ENCODE results near the gene KCTD18. TPM values are rescaled to one million over a fixed set of nuclear protein-coding genes. Genes with fewer than 3 reads are reported as not detected.

The KCTD18 gene
- total RNA-seq: 10 to 100 TPM; 13.6 to 34.6 (median 16.6) TPM

DNA sequence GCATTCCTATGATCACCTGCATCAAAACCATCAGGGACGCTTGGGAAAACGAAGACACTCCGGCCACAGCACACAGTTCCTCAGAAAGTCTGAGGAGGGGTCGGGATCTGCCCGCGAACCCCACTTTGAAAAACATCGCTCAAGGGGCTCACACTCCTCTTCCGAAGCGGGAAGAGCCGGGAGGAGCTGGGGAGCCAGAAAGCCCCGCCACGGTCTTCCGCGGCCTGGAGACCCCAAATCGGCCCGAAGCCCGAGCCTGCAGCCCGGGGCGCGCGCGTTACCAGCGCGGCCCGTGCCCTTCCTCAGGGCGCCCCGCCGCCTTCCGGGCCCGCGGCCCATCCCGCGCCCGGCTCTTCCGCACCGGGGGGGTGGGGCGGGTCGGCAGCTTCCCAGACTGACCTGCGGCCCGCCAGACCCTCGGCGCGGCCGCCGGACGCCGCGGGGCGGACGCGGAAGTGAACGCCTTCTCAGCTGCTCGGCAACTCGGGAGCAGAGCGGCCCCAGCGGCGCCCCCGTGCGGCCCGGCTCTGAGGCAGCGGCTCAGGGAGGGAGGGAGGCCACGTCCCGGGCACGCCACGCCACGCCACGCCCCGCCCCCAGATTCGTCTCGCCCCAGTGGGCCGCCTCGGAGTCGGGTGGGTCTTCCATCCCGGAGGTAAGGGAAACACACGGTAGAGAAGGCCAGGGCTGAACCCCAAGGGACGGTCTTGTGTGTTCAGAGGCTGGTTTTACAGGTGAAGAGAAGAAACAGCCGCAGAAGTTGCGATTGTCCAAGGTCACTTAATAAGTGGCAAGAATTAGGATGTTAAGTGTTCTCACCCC lies at the start of gene KCTD18:
Gene KCTD18, minus strand, starts transcription at position 457 of the 822 bp plus-strand sequence. CDS start 3,052 bp downstream, outside the sequence.
- DNase-seq (peak; percentile 95 to 100), ATAC-seq (ENCODE audit: low FRiP score in 2 of 2) (peak; percentile 98 to 100)
- Histone ChIP-seq H3K27ac (peak within 1 kb of the TSS; percentile 86 to 94 (median 92)), H3K36me3 (no peaks in the 10 kb centered on the region), H3K4me1 (peaks cover 5 to 14% (median 10%) of the 10 kb centered on the region in 4 donors), H3K27me3 (no peaks in the 10 kb centered on the region), H3K4me3 (peak within 1 kb of the TSS; percentile 52 to 90 (median 85)), H3K9me3 (no peaks in the 10 kb centered on the region)
- TF ChIP-seq, protein P1, sequence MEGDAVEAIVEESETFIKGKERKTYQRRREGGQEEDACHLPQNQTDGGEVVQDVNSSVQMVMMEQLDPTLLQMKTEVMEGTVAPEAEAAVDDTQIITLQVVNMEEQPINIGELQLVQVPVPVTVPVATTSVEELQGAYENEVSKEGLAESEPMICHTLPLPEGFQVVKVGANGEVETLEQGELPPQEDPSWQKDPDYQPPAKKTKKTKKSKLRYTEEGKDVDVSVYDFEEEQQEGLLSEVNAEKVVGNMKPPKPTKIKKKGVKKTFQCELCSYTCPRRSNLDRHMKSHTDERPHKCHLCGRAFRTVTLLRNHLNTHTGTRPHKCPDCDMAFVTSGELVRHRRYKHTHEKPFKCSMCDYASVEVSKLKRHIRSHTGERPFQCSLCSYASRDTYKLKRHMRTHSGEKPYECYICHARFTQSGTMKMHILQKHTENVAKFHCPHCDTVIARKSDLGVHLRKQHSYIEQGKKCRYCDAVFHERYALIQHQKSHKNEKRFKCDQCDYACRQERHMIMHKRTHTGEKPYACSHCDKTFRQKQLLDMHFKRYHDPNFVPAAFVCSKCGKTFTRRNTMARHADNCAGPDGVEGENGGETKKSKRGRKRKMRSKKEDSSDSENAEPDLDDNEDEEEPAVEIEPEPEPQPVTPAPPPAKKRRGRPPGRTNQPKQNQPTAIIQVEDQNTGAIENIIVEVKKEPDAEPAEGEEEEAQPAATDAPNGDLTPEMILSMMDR (IDR thresholded peaks at IDR 0.05): peak; percentile 79 to 97 (median 95)
- TF ChIP-seq POLR2A (IDR thresholded peaks at IDR 0.05) (peak in 3 of 4 donors; percentile 76 to 91 (median 84)), POLR2AphosphoS5 (IDR thresholded peaks at IDR 0.05) (peak; percentile 86 to 87), EP300 (IDR thresholded peaks at IDR 0.05) (no peak)
- 1% methylated on average over 29 to 40 of the region's 78 CpGs for WGBS, 2 donors

DNA sequence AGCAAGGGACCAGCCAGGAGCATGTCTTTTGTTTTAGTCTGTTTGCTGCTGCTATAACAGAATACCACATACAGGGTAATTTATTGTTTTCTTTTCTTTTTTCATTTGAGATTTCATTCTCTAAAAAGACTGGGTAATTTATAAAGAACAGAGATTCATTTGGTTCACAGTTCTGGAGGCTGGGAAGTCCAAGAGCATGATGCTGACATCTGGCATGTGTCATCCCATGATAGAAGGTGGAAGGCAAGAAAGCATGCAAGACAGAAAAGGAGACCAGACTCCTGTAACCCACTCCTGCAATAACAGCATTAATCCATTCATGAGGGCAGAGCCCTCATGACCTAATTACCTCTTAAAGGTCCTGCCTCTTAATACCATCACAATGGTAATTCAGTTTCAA lies 30.9 kb upstream of the KCTD18 start:
- Histone ChIP-seq H3K27me3 (no peaks in the 10 kb centered on the region), H3K4me1 (no peaks in the 10 kb centered on the region), H3K4me3 (no peak overlapping the region), H3K36me3 (peaks cover 0 to 7% (median 0%) of the 10 kb centered on the region in 4 donors), H3K9me3 (no peaks in the 10 kb centered on the region), H3K27ac (no peak overlapping the region)
- ATAC-seq (ENCODE audit: low FRiP score in 2 of 2) (no peak), DNase-seq (no peak)
- TF ChIP-seq EP300 (IDR thresholded peaks at IDR 0.05) (no peak), POLR2A (IDR thresholded peaks at IDR 0.05) (no peak), POLR2AphosphoS5 (IDR thresholded peaks at IDR 0.05) (no peak)
- TF ChIP-seq, protein P1 (IDR thresholded peaks at IDR 0.05): no peak

DNA sequence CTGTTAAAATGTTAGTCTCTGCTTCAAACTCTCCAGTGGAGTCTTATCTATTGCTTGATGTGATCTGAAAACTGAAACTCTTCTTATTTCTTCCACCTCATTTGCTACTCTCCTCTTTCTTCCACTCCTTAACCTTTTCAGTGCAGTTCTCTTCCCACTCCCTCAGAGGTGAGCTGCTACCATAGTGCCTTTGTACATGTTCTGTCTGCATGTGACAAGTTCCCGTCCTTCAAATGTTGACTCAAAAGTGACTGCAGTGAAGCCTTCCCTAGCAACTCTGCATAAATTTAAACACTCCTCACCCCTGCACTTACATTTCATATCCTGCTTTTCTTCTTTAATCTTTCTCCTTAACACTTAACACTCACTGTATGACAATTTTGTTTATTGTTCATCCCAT lies 28.3 kb upstream of the KCTD18 start:
- TF ChIP-seq POLR2AphosphoS5 (IDR thresholded peaks at IDR 0.05) (no peak), EP300 (IDR thresholded peaks at IDR 0.05) (no peak), POLR2A (IDR thresholded peaks at IDR 0.05) (no peak)
- TF ChIP-seq, protein P1 (IDR thresholded peaks at IDR 0.05): no peak
- Histone ChIP-seq H3K27ac (no peak overlapping the region), H3K27me3 (no peaks in the 10 kb centered on the region), H3K4me3 (no peak overlapping the region), H3K4me1 (no peaks in the 10 kb centered on the region), H3K36me3 (peaks cover 0 to 6% (median 0%) of the 10 kb centered on the region in 4 donors), H3K9me3 (no peaks in the 10 kb centered on the region)
- DNase-seq (no peak), ATAC-seq (ENCODE audit: low FRiP score in 2 of 2) (no peak)
- 93 to 100% methylated on average over 1 of the region's 1 CpG for WGBS, 2 donors

DNA sequence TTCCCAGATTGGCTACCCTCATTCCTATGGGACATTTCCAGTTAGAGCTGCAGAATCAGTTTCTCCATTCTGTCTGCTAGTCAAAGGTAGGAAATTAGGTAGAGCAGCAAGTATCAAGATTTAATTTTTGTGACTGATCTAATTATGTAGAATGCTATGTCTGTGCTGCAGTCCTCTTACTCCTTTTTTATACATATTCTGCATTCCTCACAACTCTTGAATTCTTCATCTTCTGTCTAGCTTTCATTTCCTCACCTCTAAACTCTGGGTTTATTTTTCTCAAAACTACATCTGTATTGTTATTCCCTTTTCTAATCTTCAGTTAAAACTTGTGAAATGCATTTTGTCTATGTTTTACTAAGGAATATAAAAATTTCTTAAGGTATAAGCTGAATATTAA lies 24.7 kb upstream of the KCTD18 start:
- no peak for DNase-seq
- H3K4me3 ChIP-seq: no peak overlapping the region
- H3K9me3 ChIP-seq: no peaks in the 10 kb centered on the region
- no peak for ATAC-seq (ENCODE audit: low FRiP score in 2 of 2)
- no peaks in the 10 kb centered on the region for H3K27me3 ChIP-seq
- H3K36me3 ChIP-seq: no peaks in the 10 kb centered on the region
- no peak overlapping the region for H3K27ac ChIP-seq
- no peaks in the 10 kb centered on the region for H3K4me1 ChIP-seq
- TF ChIP-seq POLR2AphosphoS5 (IDR thresholded peaks at IDR 0.05) (no peak), POLR2A (IDR thresholded peaks at IDR 0.05) (no peak), EP300 (IDR thresholded peaks at IDR 0.05) (no peak)
- TF ChIP-seq, protein P1 (IDR thresholded peaks at IDR 0.05): no peak

All from upper lobe of left lung (tissue), 6 donors.